HEK293 (cell line): ENCODE measurements around the gene ME3.

ENCODE experiments used
- ZBTB7A ChIP-seq: fragments of 450-650 bp; formaldehyde crosslinking; IDR thresholded peaks from 2 replicates; pipeline ENCODE4 v1.5.1; 2016; ENCODE audit warnings: low read depth, missing biosample characterization, missing genetic modification characterization
- ZNF837 ChIP-seq: fragments of 450-650 bp; formaldehyde crosslinking; IDR thresholded peaks from 2 replicates; pipeline ENCODE4 v1.5.1; 2016; ENCODE audit warnings: missing biosample characterization, missing genetic modification characterization
- TF ChIP-seq, protein P1 (sequence below): fragments of 450-650 bp; formaldehyde crosslinking; IDR thresholded peaks from 2 replicates; pipeline ENCODE4 v1.5.1; 2016; ENCODE audit warnings: missing biosample characterization, missing genetic modification characterization
- TF ChIP-seq, protein P2 (sequence below): fragments of 450-650 bp; formaldehyde crosslinking; IDR thresholded peaks from 2 replicates; pipeline ENCODE4 v1.5.1; 2016; ENCODE audit warnings: missing biosample characterization, missing genetic modification characterization, low read depth
- TF ChIP-seq, protein P3 (sequence below): fragments of 450-650 bp; formaldehyde crosslinking; IDR thresholded peaks from 2 replicates; pipeline ENCODE4 v1.5.1; 2016; ENCODE audit warnings: missing biosample characterization, missing genetic modification characterization

DNA sequence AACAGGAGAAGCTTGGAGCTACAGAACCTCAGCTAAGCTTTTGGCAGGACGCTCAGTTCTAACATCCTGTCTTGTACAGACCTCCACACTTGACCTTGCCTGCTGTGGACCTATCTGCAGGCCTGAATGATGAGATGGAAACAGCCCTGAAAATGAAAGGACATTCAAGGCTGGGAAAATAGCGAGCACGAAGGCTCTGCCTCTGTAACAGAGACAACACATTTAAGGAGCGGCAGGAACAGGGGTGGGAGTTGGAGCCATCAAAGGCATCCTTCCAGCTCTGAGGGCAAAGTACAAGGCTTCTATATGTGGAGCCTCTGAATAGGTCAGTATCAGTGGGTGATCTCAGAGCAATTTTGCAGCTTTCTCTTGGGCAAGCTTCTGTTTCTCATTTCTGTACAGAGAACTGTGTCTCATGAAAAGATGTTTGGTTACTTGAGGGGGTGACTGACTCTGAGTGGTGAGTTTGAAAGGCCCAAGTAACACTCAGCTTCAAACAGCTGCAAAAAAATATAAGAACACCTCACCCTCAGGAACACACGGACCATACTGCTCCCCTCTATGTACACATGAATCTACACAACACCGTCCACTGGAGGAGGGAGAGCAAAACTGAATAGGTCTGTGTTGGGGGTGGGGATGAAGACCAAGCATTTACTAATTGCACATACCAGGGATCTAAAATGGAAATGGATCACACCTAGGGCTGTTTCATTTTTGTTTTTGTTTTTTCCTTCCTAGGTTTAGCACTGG lies 196.1 kb downstream of the ME3 start:
- TF ChIP-seq, protein P1, sequence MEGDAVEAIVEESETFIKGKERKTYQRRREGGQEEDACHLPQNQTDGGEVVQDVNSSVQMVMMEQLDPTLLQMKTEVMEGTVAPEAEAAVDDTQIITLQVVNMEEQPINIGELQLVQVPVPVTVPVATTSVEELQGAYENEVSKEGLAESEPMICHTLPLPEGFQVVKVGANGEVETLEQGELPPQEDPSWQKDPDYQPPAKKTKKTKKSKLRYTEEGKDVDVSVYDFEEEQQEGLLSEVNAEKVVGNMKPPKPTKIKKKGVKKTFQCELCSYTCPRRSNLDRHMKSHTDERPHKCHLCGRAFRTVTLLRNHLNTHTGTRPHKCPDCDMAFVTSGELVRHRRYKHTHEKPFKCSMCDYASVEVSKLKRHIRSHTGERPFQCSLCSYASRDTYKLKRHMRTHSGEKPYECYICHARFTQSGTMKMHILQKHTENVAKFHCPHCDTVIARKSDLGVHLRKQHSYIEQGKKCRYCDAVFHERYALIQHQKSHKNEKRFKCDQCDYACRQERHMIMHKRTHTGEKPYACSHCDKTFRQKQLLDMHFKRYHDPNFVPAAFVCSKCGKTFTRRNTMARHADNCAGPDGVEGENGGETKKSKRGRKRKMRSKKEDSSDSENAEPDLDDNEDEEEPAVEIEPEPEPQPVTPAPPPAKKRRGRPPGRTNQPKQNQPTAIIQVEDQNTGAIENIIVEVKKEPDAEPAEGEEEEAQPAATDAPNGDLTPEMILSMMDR (tag by site-specific recombination), result no peak
- no peak for TF ChIP-seq ZBTB7A (tag by site-specific recombination)
- TF ChIP-seq, protein P2, sequence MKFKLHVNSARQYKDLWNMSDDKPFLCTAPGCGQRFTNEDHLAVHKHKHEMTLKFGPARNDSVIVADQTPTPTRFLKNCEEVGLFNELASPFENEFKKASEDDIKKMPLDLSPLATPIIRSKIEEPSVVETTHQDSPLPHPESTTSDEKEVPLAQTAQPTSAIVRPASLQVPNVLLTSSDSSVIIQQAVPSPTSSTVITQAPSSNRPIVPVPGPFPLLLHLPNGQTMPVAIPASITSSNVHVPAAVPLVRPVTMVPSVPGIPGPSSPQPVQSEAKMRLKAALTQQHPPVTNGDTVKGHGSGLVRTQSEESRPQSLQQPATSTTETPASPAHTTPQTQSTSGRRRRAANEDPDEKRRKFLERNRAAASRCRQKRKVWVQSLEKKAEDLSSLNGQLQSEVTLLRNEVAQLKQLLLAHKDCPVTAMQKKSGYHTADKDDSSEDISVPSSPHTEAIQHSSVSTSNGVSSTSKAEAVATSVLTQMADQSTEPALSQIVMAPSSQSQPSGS (tag by site-specific recombination), result no peak
- TF ChIP-seq, protein P3, sequence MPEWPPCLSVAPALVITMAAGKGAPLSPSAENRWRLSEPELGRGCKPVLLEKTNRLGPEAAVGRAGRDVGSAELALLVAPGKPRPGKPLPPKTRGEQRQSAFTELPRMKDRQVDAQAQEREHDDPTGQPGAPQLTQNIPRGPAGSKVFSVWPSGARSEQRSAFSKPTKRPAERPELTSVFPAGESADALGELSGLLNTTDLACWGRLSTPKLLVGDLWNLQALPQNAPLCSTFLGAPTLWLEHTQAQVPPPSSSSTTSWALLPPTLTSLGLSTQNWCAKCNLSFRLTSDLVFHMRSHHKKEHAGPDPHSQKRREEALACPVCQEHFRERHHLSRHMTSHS (tag by site-specific recombination), result no peak
- no peak for TF ChIP-seq ZNF837 (tag by site-specific recombination)
